Stimulated activated CD8-positive, alpha-beta memory T cell treated with anti-CD3 and anti-CD28 coated beads, Interleukin-12 subunit alpha, Interleukin-12 subunit beta, amount 100 ng/mL, for 1 hour (primary cell): ENCODE measurements around the gene SLC49A3.
"Not testable (repeated sequence)": the region's sequence is repeated elsewhere in the genome, so short reads cannot be mapped to it uniquely, and the experiment has no call there.

ENCODE experiments used
- DNase-seq: peaks from one replicate; pipeline ENCODE4 v3.0.0-alpha.2; 2020; ENCODE audit warnings: low read depth

SLC49A3 gene

GRCh38 chr4:680928-681645 lies 7.9 kb downstream of the SLC49A3 start:
- no peak for DNase-seq

- no peak for DNase-seq
Measured at GRCh38 chr4:680551-680927, 8.4 kb downstream of the SLC49A3 start.

GRCh38 chr4:680091-680490 lies 8.9 kb downstream of the SLC49A3 start:
- DNase-seq = no peak

GRCh38 chr4:679629-680028 lies 9.3 kb downstream of the SLC49A3 start:
- DNase-seq = no peak

- DNase-seq = no peak
Measured at GRCh38 chr4:679104-679481, 9.9 kb downstream of the SLC49A3 start.

GRCh38 chr4:678331-679103 lies 10.4 kb downstream of the SLC49A3 start:
- no peak for DNase-seq

- no peak for DNase-seq
Measured at GRCh38 chr4:677431-678293, 11.3 kb downstream of the SLC49A3 start.

GRCh38 chr4:676871-677235 lies 12.1 kb downstream of the SLC49A3 start:
- no peak for DNase-seq

- DNase-seq = no peak
Measured at GRCh38 chr4:675980-676870, 12.7 kb downstream of the SLC49A3 start.

GRCh38 chr4:675036-675882 lies 13.7 kb downstream of the SLC49A3 start:
- no peak for DNase-seq

- DNase-seq = peak; percentile 97
Measured at GRCh38 chr4:674172-675035, 14.5 kb downstream of the SLC49A3 start, which contains the start of the genes ATP5ME and MYL5. ATP5ME (minus strand) TSS chr4:674276; CDS start chr4:674247, 29 bp downstream. MYL5 (plus strand) TSS chr4:674542; CDS start chr4:678027, 3,485 bp downstream.

GRCh38 chr4:673349-674091 lies 15.4 kb downstream of the SLC49A3 start:
- DNase-seq = no peak

- no peak for DNase-seq
Measured at GRCh38 chr4:671769-672168, 17.2 kb downstream of the SLC49A3 start.

- DNase-seq = not testable (repeated sequence)
Measured at GRCh38 chr4:669806-670559, 19.0 kb downstream of the SLC49A3 start.

GRCh38 chr4:668219-668618 lies 20.7 kb downstream of the SLC49A3 start:
- not testable (repeated sequence) for DNase-seq

- no peak for DNase-seq
Measured at GRCh38 chr4:667545-667925, 21.4 kb downstream of the SLC49A3 start.

GRCh38 chr4:666822-667544 lies 22.0 kb downstream of the SLC49A3 start:
- DNase-seq = no peak
